OCI-LY3 (cell line): ENCODE results near the gene NOP16.

Experiments
- EZH2phosphoT487 ChIP-seq: fragments of 200-600 bp; shearing (Covaris generic); IDR thresholded peaks from 2 replicates; pipeline ENCODE4 v1.6.1; 2018; ENCODE audit warnings: antibody characterized with exemption, mixed run types, low read depth
- TF ChIP-seq, protein P1 (sequence below): fragments of 200-600, 300-600 bp; sonication (generic); IDR thresholded peaks from 2 replicates; pipeline ENCODE4 v1.5.1; 2014; ENCODE audit warnings: antibody characterized with exemption, low read length, low read depth

DNA sequence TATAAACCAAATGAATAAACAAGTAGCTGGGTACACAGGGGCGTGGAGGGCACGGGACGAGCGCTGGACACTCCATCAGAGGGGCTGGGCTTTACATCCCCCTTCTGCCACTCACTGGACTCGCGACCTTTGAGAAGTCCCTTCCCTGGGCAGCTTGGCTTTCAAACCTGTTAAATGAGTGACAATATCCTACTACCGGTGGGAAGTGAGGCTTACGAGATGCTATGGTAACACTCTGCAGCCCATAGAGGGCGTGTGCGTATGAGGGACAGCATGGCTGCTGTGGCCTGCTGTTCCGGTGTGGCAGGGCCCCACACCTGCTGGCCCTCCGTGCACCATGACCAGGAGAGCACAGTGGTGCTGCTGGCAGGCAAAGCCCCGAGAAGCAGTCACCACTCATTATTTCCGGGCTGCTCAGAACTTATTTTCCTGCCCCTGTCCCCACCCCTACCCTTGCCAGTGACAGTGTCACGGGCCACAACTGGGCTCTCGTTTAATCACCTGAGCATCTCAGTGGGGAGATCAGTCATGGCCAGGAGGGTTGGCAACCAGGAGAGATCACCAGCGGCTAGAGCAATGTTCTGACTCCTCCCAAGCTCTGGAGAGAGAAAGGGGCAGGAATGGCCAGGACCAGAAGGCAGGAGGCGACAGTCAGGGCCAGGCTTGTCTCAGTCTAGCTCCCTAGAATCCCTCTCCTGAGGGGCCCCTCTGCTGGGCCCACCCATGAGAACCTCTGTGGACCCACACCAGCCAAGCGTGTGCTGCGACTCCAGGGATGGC lies 17.4 kb upstream of the NOP16 start:
- TF ChIP-seq, protein P1, sequence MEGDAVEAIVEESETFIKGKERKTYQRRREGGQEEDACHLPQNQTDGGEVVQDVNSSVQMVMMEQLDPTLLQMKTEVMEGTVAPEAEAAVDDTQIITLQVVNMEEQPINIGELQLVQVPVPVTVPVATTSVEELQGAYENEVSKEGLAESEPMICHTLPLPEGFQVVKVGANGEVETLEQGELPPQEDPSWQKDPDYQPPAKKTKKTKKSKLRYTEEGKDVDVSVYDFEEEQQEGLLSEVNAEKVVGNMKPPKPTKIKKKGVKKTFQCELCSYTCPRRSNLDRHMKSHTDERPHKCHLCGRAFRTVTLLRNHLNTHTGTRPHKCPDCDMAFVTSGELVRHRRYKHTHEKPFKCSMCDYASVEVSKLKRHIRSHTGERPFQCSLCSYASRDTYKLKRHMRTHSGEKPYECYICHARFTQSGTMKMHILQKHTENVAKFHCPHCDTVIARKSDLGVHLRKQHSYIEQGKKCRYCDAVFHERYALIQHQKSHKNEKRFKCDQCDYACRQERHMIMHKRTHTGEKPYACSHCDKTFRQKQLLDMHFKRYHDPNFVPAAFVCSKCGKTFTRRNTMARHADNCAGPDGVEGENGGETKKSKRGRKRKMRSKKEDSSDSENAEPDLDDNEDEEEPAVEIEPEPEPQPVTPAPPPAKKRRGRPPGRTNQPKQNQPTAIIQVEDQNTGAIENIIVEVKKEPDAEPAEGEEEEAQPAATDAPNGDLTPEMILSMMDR: no peak
- TF ChIP-seq EZH2phosphoT487: no peak
